ENCODE results near the gene IRF2BP1. TPM values are rescaled to one million over a fixed set of nuclear protein-coding genes. Genes with fewer than 3 reads are reported as not detected.

Gene IRF2BP1
- total RNA-seq, 1 donor from 2014 or later: 17.5 TPM

GRCh38 chr19:45852145-45852750, 33.7 kb downstream of the IRF2BP1 start:
- ChIA-PET POLR2A (no interaction called here), CTCF (no interaction called here)
- Mint-ChIP-seq H3K4me1 (peaks cover 2% of the 10 kb centered on the region), H3K27me3 (no peaks in the 10 kb centered on the region), H3K27ac (no peak overlapping the region), H3K36me3 (ENCODE audit: low read depth) (peaks cover 84% of the 10 kb centered on the region), H3K4me3 (no peak overlapping the region), H3K9me3 (no peaks in the 10 kb centered on the region)
- DNase-seq: no peak
- TF ChIP-seq CTCF (IDR thresholded peaks at IDR 0.05): no peak
- intact Hi-C loops (cut with micrococcal nuclease): no loop called here
- ATAC-seq (ENCODE audit: low read depth): no peak

GRCh38 chr19:45848922-45849321, 37.0 kb downstream of the IRF2BP1 start:
- ATAC-seq (ENCODE audit: low read depth) (no peak), DNase-seq (no peak)
- no peaks in the 10 kb centered on the region for H3K4me1 Mint-ChIP-seq
- H3K4me3 Mint-ChIP-seq: no peak overlapping the region
- TF ChIP-seq CTCF (IDR thresholded peaks at IDR 0.05): no peak
- no peaks in the 10 kb centered on the region for H3K27me3 Mint-ChIP-seq
- no peak overlapping the region for H3K27ac Mint-ChIP-seq
- CTCF ChIA-PET: no interaction called here
- intact Hi-C loops (cut with micrococcal nuclease): no loop called here
- peaks cover 84% of the 10 kb centered on the region for H3K36me3 Mint-ChIP-seq (ENCODE audit: low read depth)
- H3K9me3 Mint-ChIP-seq: no peaks in the 10 kb centered on the region
- POLR2A ChIA-PET: no interaction called here

GRCh38 chr19:45847663-45848062, 38.3 kb downstream of the IRF2BP1 start:
- peaks cover 84% of the 10 kb centered on the region for H3K36me3 Mint-ChIP-seq (ENCODE audit: low read depth)
- DNase-seq (no peak), ATAC-seq (ENCODE audit: low read depth) (no peak)
- H3K4me3 Mint-ChIP-seq: no peak overlapping the region
- POLR2A ChIA-PET: interaction anchor here (0.7 kb wide), 1 partner anchor 30 kb away, joined by 3 read pairs; no protein-coding TSS in a partner anchor
- H3K27me3 Mint-ChIP-seq: no peaks in the 10 kb centered on the region
- H3K9me3 Mint-ChIP-seq: no peaks in the 10 kb centered on the region
- no peak for TF ChIP-seq CTCF (IDR thresholded peaks at IDR 0.05)
- H3K27ac Mint-ChIP-seq: no peak overlapping the region
- CTCF ChIA-PET: no interaction called here
- no peaks in the 10 kb centered on the region for H3K4me1 Mint-ChIP-seq
- intact Hi-C loops (cut with micrococcal nuclease): no loop called here

GRCh38 chr19:45842198-45842597, 43.7 kb downstream of the IRF2BP1 start:
- Mint-ChIP-seq H3K36me3 (ENCODE audit: low read depth) (peaks cover 85% of the 10 kb centered on the region), H3K4me1 (no peaks in the 10 kb centered on the region), H3K27me3 (no peaks in the 10 kb centered on the region), H3K27ac (no peak overlapping the region), H3K9me3 (no peaks in the 10 kb centered on the region), H3K4me3 (no peak overlapping the region)
- DNase-seq (no peak), ATAC-seq (ENCODE audit: low read depth) (no peak)
- intact Hi-C loops (cut with micrococcal nuclease): no loop called here
- CTCF ChIA-PET: no interaction called here
- POLR2A ChIA-PET: no interaction called here
- no peak for TF ChIP-seq CTCF (IDR thresholded peaks at IDR 0.05)

GRCh38 chr19:45834970-45835369, 51.0 kb downstream of the IRF2BP1 start:
- no peak for TF ChIP-seq CTCF (IDR thresholded peaks at IDR 0.05)

More at GRCh38 chr19:45834970-45835369, 51.0 kb downstream of the IRF2BP1 start:
- Mint-ChIP-seq H3K4me1 (no peaks in the 10 kb centered on the region), H3K9me3 (no peaks in the 10 kb centered on the region), H3K4me3 (no peak overlapping the region), H3K36me3 (ENCODE audit: low read depth) (peaks cover 80% of the 10 kb centered on the region), H3K27me3 (no peaks in the 10 kb centered on the region), H3K27ac (no peak overlapping the region)
- POLR2A ChIA-PET: interaction anchor here (0.7 kb wide), 1 partner anchor 46 kb away, joined by 3 read pairs; no protein-coding TSS in a partner anchor
- intact Hi-C loops (cut with micrococcal nuclease): no loop called here
- DNase-seq (no peak), ATAC-seq (ENCODE audit: low read depth) (no peak)
- CTCF ChIA-PET: interaction anchor here (0.7 kb wide), 1 partner anchor 18 kb away, joined by 3 read pairs; no protein-coding TSS in a partner anchor

Other genes with a start within 250 kb of the IRF2BP1 start
- 73.8 and 97.7 TPM in 2 replicates for gene EML2, start 246.7 kb downstream of the IRF2BP1 start, total RNA-seq
- gene GIPR, start 217.9 kb downstream of the IRF2BP1 start, total RNA-seq: 0.49 and 0.69 TPM in 2 replicates
- gene SNRPD2, start 194.2 kb downstream of the IRF2BP1 start, total RNA-seq: 507 and 570 TPM in 2 replicates
- gene QPCTL, start 193.5 kb downstream of the IRF2BP1 start, total RNA-seq: 19.3 and 21.1 TPM in 2 replicates
- 36.3 and 44.0 TPM in 2 replicates for gene FBXO46, start 155.2 kb downstream of the IRF2BP1 start, total RNA-seq
- not detected in 2 replicates for gene MEIOSIN, start 152.7 kb downstream of the IRF2BP1 start, total RNA-seq
- 1.2 and 1.9 TPM in 2 replicates for gene SIX5, start 116.9 kb downstream of the IRF2BP1 start, total RNA-seq
- gene DMPK, start 103.7 kb downstream of the IRF2BP1 start, total RNA-seq: 34.3 and 39.0 TPM in 2 replicates
- 64.7 and 77.3 TPM in 2 replicates for gene DMWD, start 93.3 kb downstream of the IRF2BP1 start, total RNA-seq
- gene RSPH6A, start 70.8 kb downstream of the IRF2BP1 start, total RNA-seq: 0.29 and 0.51 TPM in 2 replicates
- 131 and 150 TPM in 2 replicates for gene SYMPK, start 23.0 kb downstream of the IRF2BP1 start, total RNA-seq
- gene FOXA3, start 21.8 kb downstream of the IRF2BP1 start, total RNA-seq: not detected in 2 replicates
- 5.6 and 6.0 TPM in 2 replicates for gene MYPOP, start 16.5 kb upstream of the IRF2BP1 start, total RNA-seq
- gene NANOS2, start 28.6 kb upstream of the IRF2BP1 start, total RNA-seq: not detected in 2 replicates
- gene NOVA2, start 87.7 kb upstream of the IRF2BP1 start, total RNA-seq: not detected in 2 replicates
- gene CCDC61, start 109.3 kb upstream of the IRF2BP1 start, total RNA-seq: 24.9 and 26.9 TPM in 2 replicates
- not detected in 2 replicates for gene PGLYRP1, start 136.9 kb upstream of the IRF2BP1 start, total RNA-seq
- not detected in 2 replicates for gene IGFL4, start 154.9 kb upstream of the IRF2BP1 start, total RNA-seq
- gene IGFL3, start 238.5 kb upstream of the IRF2BP1 start, total RNA-seq: not detected in 2 replicates